ENCODE data around the gene DNAJC7.

DNA sequence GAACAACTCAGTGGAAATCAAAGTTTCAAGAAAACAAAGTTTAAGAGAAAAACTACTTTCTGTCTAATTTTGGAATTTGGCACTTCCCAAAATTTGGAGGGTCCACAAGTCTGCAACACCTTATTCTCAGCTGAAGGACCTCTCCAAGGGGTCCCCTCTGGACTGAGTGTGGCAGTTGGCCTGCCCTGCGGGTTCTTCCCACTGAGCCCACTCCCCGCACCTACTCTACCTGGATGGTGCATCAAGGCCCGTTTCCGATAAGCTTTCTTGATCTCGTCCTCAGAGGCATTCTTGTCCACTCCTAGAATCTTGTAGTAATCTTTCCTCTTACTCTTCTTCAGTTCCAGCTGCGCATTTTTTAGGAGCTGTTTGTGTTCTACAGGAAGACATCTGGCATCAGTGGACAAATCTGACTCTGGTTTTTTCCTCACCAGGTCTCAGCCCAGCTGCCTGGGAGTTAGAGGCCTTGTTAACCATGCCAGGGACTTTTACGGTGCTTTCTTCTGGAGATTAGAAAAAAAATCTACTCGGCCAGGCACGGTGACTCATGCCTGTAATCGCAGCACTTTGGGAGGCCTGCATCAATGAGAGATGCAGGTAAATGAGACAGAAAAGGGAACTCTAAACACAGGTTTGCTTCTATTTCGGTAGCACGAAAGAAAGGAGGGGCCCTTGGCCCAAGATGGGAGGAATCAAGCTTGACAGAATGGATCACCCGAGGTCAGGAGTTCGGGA lies 35.0 kb downstream of the DNAJC7 start:
- TF ChIP-seq ZNF274 (IDR thresholded peaks at IDR 0.05; ENCODE audit: low read depth, low read length) (no peak), YY1 (IDR thresholded peaks at IDR 0.05; ENCODE audit: insufficient read depth, insufficient read length) (no peak), SUZ12 (IDR thresholded peaks at IDR 0.05; ENCODE audit: extremely low read depth, insufficient read depth, insufficient read length) (no peak)

Data from NT2/D1 (cell line).